ENCODE results near the gene VRK3. TPM values are rescaled to one million over a fixed set of nuclear protein-coding genes. Genes with fewer than 3 reads are reported as not detected.

The VRK3 gene
- total and polyA plus RNA-seq, 2 donors (not counting 1 experiment from before 2014, with no cell fraction given): 58.5 to 123 TPM

DNA sequence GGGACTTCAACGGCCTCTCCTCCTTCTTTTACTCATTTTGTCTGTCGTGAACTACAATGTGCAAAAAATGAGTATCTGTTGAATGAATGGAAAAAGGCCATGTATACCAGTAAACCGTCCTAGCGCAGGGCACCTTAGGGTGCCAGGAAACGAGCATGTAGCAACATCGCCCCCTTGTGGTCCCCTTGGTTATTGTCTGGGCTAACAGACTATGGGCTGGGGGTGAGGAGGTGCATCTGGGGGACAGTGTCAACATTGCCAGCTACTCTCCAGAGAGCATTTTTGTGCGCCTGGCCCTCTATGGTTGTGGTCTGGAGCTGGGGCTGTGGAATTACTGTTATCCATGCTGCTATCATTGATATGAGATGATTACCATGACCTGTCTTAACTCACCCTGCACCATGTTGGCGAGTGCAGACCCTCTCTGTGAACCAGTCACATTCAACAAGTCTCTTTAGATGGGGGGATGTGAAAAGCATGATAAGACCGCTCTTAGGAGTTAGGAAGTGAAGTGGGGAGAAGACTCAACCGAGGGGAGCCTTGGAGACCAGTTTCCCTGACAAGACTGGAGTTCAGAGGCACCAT, 41.4 kb downstream of the VRK3 start:
- Histone ChIP-seq H3K4me1 (ENCODE audit: control insufficient read depth in 2 of 2, insufficient read depth in 2 of 2, low read length in 2 of 2) (no peaks in the 10 kb centered on the region), H4K20me1 (ENCODE audit: control insufficient read depth, insufficient read depth, low read length, poor library complexity, severe bottlenecking) (peaks cover 19% of the 10 kb centered on the region), H3K27ac (ENCODE audit: low read length in 2 of 2) (no peak overlapping the region), H3K9me3 (ENCODE audit: control extremely low read depth in 1 of 3, control insufficient read depth in 2 of 3, insufficient read depth in 1 of 3, low read length in 2 of 3) (peaks cover 0 to 13% (median 0%) of the 10 kb centered on the region in 3 donors), H3K79me2 (ENCODE audit: control insufficient read depth, insufficient read depth, low read length) (no peaks in the 10 kb centered on the region), H3K9ac (ENCODE audit: low read length) (no peak overlapping the region), H3K4me3 (ENCODE audit: control extremely low read depth in 1 of 5, extremely low read depth in 1 of 5, insufficient read depth in 1 of 5, low read depth in 2 of 5, low read length in 4 of 5) (no peak overlapping the region), H2AFZ (ENCODE audit: insufficient read depth, low read depth, low read length, poor library complexity, severe bottlenecking) (no peak overlapping the region), H3K4me2 (replicated peaks; ENCODE audit: low read depth, low read length, poor library complexity, severe bottlenecking) (no peak overlapping the region), H3K36me3 (replicated peaks in 1 of 2; ENCODE audit: control extremely low read depth in 1 of 2, control insufficient read depth in 1 of 2, extremely low read depth in 1 of 2, insufficient read depth in 2 of 2, low read length in 1 of 2) (peaks cover 0 to 41% of the 10 kb centered on the region in 2 experiments), H3K27me3 (replicated peaks in 1 of 4; ENCODE audit: control extremely low read depth in 1 of 4, control insufficient read depth in 3 of 4, insufficient read depth in 4 of 4, low read length in 3 of 4) (no peaks in the 10 kb centered on the region)
- DNase-seq: peak; percentile 77
- ChIA-PET POLR2A (no interaction called here), CTCF (interaction anchor here (0.6 to 2.6 kb wide), 7 partner anchors 34 to 66 kb away, joined by 3 to 9 read pairs (median 3); no protein-coding TSS in a partner anchor)
- H3K4me1 Mint-ChIP-seq: no peaks in the 10 kb centered on the region
- H3K27ac Mint-ChIP-seq: peak overlapping the region; percentile 15
- WGBS (ENCODE audit: insufficient coverage): 42% methylated on average over 5 of the region's 10 CpGs
- no peaks in the 10 kb centered on the region for H3K27me3 Mint-ChIP-seq
- H3K4me3 Mint-ChIP-seq: no peak overlapping the region
- TF ChIP-seq, protein P1, sequence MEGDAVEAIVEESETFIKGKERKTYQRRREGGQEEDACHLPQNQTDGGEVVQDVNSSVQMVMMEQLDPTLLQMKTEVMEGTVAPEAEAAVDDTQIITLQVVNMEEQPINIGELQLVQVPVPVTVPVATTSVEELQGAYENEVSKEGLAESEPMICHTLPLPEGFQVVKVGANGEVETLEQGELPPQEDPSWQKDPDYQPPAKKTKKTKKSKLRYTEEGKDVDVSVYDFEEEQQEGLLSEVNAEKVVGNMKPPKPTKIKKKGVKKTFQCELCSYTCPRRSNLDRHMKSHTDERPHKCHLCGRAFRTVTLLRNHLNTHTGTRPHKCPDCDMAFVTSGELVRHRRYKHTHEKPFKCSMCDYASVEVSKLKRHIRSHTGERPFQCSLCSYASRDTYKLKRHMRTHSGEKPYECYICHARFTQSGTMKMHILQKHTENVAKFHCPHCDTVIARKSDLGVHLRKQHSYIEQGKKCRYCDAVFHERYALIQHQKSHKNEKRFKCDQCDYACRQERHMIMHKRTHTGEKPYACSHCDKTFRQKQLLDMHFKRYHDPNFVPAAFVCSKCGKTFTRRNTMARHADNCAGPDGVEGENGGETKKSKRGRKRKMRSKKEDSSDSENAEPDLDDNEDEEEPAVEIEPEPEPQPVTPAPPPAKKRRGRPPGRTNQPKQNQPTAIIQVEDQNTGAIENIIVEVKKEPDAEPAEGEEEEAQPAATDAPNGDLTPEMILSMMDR (IDR thresholded peaks at IDR 0.05): peak; percentile 89
- TF ChIP-seq EZH2 (IDR thresholded peaks at IDR 0.05; ENCODE audit: borderline replicate concordance, insufficient read depth, low read depth, low read length, poor library complexity, severe bottlenecking): no peak
- no peaks in the 10 kb centered on the region for H3K9me3 Mint-ChIP-seq (ENCODE audit: insufficient read depth)
- peak; percentile 69 for ATAC-seq (ENCODE audit: low read depth)
- intact Hi-C loops (cut with micrococcal nuclease): loop anchor here (1.0 kb wide), 1 partner anchor 46 kb away; no protein-coding TSS in a partner anchor
